IMR-90 (cell line): Measurements from ENCODE around the gene DAAM2. TPM values are rescaled to one million over a fixed set of nuclear protein-coding genes. Genes with fewer than 3 reads are reported as not detected.
A peak's percentile ranks its signal among the peaks of the same experiment; 100 is the strongest.

ENCODE experiments used
- ELK1 ChIP-seq: fragments of 150-350 bp; IDR thresholded peaks from 2 replicates; pipeline ENCODE4 v1.6.1; 2016; ENCODE audit warnings: low read depth, mild to moderate bottlenecking, low read length, moderate library complexity, borderline replicate concordance
- NFE2L2 ChIP-seq: fragments of 150-350 bp; IDR thresholded peaks from 2 replicates; pipeline ENCODE4 v1.6.1; 2016; ENCODE audit warnings: low read depth, mild to moderate bottlenecking, low read length
- RAD21 ChIP-seq: IDR thresholded peaks from 2 replicates; pipeline ENCODE4 v1.6.1; 2012; ENCODE audit warnings: low read length, improper control_type of control experiment
- USF2 ChIP-seq: fragments of 150-350 bp; IDR thresholded peaks from 2 replicates; pipeline ENCODE4 v1.6.1; 2017; ENCODE audit warnings: mild to moderate bottlenecking, antibody characterized with exemption, low read length, low read depth
- polyA plus RNA-seq, 3 experiments: library from polyadenylated mRNA; depleted of rRNA; stranded (reverse); fragments of >200 nt; gene quantifications; 2 replicates each; pipeline ENCODE4 v1.2.3, GENCODE V29; 2012; ENCODE audit warnings: low replicate concordance in 1 of 3
- total RNA-seq: library from RNA; depleted of rRNA; stranded (reverse); fragments of >200 nt; gene quantifications from 2 replicates; pipeline ENCODE4 v1.2.3, GENCODE V29; 2012

Gene DAAM2
- total and polyA plus RNA-seq, 2 of the 4 experiments (the other 2 are of a cell fraction) = 11.2 to 12.9 TPM

- TF ChIP-seq ELK1 = no peak
- peak; percentile 35; the same call in 1 of the 2 replicates for TF ChIP-seq RAD21
- no peak for TF ChIP-seq USF2
- TF ChIP-seq NFE2L2 = no peak
Measured at GRCh38 chr6:39791311-39791710, 865 bp upstream of the DAAM2 start (continued).
